ENCODE results near the gene FOXD4L3.
"Not testable (repeated sequence)": the region's sequence is repeated elsewhere in the genome, so short reads cannot be mapped to it uniquely, and the experiment has no call there.

- TF ChIP-seq CTCF (IDR thresholded peaks at IDR 0.05); EZH2 (IDR thresholded peaks at IDR 0.05; ENCODE audit: borderline replicate concordance, insufficient read depth, low read depth, low read length, poor library complexity, severe bottlenecking): not testable (repeated sequence)
Observed at GRCh38 chr9:68305680-68306285, 3.1 kb downstream of the FOXD4L3 start.
